Measurements from ENCODE around the gene LRRC1.

LRRC1 gene

DNA sequence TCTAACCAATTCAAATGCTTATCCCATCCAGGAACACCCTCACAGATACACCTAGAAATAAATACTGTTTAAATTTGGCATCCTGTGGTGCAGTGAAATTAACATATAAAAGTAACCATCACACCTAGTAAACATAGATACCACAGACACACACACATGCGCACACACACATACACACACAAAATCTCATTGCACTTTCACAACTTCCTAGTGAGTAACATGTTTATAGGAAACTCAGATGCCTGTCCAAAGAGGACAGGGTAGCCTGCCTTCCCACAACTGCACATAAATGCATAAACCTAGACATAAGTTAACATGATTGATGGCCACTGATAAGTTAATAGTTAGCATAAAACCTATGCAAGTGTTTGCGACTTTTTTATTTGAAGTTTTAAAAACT, 56.8 kb downstream of the LRRC1 start:
- no peak for DNase-seq

DNA sequence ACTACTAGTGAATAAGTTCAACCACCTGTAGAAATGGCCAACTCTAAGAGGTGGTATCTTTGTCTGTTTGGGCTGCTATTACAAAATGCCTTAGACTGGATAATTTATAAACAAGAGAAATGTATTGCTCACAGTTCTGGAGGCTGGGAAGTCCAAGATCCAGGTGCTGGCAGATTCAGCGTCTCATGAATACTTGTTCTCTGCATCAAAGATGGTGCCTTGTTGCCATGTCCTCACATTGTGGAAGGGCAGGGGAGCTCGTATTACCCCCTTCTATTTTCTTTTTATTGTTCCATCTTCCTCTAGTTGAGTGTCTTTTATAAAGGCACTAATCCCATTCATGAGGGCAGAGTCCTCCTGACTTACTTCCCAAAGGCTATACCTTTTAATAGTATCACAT, 58.0 kb downstream of the LRRC1 start:
- DNase-seq, result no peak

DNA sequence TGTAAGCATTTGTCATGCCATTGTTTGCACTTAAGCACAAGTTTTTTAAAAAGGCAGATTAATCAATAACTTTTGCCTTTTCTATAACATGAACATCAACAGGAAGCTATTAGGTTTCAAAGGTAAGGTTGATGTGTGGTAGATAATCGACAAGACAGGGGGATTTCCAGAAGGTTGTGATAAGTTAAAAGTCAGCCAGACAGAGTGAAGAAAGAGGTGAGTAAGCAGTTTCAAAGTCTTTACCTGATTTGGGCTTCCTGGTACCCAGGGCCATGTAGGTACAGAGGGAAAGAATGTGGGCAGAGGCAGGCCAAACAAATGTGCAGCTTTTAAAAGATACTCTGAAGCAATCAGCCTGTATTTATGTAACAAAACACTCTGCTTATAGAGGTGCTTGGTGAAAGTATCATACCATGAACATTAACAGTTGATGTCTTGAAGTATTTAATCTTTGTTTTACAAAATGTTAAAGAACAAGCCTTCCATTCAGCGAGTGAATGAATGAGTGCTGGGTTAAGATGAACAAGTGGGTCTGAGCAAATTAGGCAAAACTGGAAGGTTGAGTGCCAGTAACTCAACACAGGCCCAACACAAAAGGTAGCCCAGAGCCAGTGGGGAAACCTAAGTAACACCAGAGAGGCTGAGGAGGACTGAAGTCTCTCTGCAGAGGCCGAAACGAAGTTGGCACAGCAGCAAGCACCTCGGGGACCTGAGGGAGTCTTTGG, 60.2 kb downstream of the LRRC1 start:
- DNase-seq, result no peak

DNA sequence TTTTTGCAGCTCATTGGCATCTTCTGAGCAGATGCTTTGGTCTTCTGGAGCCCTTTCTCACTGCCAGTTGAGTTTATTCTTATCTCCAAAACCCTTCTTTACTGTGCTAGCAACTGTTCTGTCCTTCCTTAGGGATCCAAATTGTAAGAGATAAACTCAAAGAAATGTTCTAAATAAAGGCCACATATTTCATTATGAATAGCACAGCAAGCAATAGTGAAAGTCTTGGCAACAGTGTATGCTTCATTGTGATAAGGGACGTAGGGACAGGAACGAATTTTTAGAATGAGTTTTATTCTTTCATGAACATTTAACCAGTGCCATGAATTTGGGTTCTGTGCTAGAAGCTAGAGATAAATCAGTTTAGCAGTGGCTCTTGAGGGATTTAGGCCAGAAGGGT, 61.1 kb downstream of the LRRC1 start:
- DNase-seq, result no peak

DNA sequence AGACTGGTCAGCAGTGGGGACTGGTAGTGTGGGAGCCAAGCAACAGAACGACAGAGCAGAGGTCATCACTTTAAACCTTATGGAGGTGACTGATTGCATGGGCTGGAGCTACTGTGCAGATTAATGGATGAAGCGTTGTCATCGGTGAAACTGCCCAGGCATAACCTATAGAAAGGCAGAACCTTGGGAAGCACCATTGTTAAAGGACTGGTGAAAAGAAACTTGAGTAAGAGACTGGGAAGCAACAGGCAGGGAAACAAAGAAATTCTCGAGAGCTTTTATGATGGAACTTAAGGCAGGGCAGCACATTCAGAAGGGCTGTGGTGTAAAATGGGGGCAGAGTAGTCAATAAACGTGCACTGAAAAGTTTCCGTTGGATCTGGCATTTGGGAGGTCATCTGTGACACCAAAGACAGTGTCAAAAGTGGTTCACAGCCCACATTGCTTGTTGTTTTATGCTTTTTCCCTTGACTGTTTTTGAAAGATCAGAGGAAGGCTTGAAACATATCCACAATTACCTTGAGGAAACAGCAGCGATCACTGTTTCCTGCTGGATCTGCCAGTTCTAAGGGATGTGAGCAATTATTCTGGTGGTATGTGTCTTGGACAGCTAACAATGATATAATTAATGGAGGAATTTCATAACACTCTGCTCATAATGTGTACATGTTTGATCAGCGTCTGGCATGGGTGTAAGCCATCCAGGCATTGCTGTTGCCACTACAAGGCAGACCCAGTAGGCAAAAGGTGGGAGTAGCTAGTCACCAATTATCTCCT, 62.7 kb downstream of the LRRC1 start:
- no peak for DNase-seq

GRCh38 chr6:53858196-53858595, 63.4 kb downstream of the LRRC1 start:
- no peak for DNase-seq

GRCh38 chr6:53858913-53859312, 64.1 kb downstream of the LRRC1 start:
- no peak for DNase-seq

- no peak for DNase-seq
Observed at GRCh38 chr6:53860511-53860910, 65.7 kb downstream of the LRRC1 start.

- peak; percentile 63 for DNase-seq
Observed at GRCh38 chr6:53861518-53861917, 66.7 kb downstream of the LRRC1 start.

DNA sequence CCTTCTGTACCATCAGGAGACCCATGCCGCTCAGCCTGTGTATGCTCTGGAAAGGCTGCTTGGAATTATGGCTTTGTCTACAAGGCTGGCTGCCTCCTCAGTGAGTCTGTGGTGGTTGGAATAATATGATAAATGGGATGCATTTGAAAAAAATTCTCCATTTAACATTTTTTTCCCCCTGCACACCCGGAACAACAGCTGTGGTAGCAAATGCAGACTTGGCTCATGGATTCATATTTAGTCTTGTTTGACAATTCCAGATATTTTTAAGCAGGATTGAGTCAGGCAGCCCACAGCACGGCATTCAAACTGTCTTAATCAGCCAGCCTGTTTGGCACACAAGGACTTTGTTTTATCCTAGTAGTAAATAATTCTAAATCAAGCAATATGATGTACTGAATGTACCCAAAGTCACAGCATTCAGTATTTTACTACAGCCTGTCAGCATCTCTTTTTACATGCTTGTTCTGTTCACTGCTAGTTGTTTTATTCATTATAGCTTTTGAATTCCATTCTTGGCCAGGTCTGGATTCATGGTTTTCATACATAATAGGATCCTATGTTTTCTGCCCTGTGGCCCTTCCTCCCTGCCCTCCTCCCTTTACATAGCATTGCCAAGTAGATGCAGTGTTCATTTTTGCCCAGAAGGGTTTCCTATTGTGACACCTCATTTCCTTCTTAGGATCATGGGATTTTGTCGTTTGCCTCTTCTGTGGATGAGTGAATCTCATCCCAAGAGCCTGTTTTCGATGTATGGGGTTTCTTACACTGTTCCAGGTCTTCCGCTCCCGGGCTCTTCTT, 68.1 kb downstream of the LRRC1 start:
- DNase-seq, result no peak

DNA sequence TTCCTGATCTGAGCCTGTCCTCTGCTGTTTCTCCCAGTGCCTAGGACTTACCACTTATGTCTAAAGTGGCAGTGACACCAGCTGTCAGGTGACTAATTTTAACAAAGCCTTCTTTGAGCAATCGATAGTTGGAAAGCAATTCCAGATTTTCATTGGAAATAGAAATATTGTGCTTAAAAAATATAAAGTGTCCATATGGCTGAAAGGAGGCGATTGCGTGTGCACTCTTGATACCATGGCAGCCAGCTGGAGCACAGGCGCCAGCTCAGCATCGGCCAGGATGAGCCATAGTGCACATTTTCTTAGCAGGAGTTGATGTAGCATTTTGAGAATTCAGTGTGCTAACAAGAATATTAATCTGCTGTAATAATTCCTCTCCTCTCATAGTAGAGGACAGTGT, 70.0 kb downstream of the LRRC1 start:
- DNase-seq, result no peak

GRCh38 chr6:53866226-53866625, 71.4 kb downstream of the LRRC1 start:
- no peak for DNase-seq

- DNase-seq, result no peak
Observed at GRCh38 chr6:53868626-53869025, 73.8 kb downstream of the LRRC1 start.

DNA sequence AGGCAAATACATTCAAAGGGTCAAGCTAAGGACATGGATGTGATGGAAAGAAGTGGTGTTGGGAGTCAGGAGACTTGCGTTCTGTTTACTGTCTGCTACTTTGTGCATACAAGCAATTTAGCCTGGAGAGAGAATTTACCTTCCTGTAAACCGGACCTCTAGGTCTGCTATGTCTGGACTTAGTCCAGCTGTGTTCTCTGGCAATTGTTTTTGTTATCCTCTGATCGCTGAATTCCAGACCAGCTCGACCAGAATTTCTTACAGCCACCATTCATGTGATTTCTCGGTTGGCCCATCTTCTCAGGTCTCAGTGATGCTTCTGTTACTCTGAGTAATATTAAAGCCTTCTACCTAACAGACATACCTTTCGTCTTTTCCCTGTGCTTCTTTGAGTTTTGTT, 75.2 kb downstream of the LRRC1 start:
- DNase-seq, result peak; percentile 65

GRCh38 chr6:53873922-53874321, 79.1 kb downstream of the LRRC1 start:
- DNase-seq, result no peak

- no peak for DNase-seq
Observed at GRCh38 chr6:53874964-53875363, 80.2 kb downstream of the LRRC1 start.

DNA sequence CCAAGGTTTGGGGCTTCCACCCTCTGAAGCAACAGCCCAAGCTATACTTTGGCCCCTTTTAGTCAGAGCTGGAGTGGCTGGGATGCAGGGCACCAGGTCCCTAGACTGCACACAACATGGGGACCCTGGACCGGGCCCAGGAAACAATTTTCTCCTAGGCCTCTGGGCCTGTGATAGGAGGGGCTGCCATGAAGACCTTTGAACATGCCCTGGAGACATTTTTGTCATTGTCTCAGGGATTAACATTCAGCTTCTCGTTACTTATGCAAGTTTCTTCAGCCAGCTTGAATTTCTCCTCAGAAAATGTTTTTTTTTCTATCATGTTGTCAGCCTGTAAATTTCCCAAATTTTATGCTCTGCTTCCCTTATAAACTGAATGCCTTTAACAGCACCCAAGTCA, 82.3 kb downstream of the LRRC1 start:
- DNase-seq, result no peak

- DNase-seq, result no peak
Observed at GRCh38 chr6:53878808-53879207, 84.0 kb downstream of the LRRC1 start.

DNA sequence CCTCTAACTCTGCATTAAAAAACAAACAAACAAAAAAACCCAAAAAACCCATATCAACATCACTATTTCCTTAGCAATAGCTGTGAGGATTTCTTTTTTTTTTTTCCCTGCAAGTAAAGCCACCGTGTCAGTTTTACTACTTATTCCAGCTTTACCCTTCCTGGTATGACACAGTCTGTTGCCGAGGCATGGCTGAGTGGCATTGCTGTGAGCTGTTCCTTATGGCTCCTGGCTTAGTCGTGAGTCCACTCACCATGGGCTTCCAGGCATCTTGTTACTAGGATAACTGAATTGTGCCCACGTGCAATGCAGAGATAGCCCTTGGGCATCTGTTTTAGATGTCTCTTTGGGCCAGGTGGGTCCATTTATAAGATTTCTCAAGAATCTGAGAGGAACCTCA, 84.8 kb downstream of the LRRC1 start:
- DNase-seq, result no peak

GRCh38 chr6:53887316-53887715, 92.5 kb downstream of the LRRC1 start:
- no peak for DNase-seq

- no peak for DNase-seq
Observed at GRCh38 chr6:53888931-53889330, 94.1 kb downstream of the LRRC1 start.

DNA sequence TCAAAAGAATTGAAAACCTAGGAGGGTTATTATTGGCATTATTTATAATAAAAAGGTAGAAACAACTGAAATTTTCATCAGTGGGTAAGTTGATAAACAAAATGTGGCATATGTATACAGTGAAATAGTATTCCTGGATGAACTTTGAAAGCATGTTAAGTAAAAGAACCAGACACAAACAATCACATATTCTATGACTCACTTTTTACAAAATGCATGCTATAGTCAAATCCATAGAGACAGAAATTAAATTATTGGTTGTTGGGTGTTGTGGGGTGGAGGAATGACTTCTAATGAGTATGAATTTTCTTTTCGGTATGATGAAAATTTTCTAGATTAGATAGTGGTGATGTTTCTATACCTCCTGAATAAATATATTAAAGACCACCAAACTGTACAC, 94.6 kb downstream of the LRRC1 start:
- DNase-seq, result no peak

DNA sequence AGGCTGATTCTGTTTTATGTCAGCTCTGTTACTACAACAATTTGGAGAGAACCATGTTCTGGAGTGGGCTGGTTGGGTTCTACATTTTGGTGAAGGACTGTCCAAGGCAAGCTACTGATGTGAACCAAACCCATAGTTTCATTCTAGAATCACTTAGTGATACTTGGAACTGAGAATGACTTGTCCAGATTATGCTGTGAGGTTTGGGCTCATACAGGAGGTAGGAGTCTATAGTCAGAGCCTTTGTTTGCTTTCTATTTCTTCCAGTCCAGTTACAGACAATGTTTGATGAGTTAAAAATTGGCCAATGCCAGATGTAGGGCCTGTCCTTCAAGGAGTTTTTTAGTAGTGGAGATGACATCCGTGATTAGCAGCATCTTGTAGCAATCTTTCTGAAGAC, 97.9 kb downstream of the LRRC1 start:
- no peak for DNase-seq

DNA sequence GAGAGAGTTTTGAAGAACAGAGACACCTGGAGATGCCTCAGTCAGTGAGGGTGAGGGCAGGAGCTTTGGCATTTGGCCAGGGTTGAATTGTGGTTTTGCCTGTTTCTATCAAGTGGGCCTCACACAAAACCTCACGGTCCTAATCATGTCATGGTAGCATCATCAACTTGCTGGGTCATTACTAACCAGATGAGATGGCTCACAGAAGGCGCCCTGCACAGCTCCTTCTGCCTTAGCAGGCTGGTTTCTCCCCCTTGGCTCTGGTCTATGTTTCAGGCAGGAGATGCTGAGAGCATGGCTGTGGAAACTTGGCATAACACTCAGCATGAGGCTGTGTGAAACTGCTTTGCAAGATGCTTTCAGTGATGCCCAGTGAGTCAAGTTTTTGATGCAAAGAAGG, 99.3 kb downstream of the LRRC1 start:
- DNase-seq, result no peak

Measured in islet precursor cell (in vitro differentiated cells).